ENCODE measurements around the gene KIAA1328.

The KIAA1328 gene

GRCh38 chr18:37006742-37007141, 177.8 kb downstream of the KIAA1328 start:
- no peak overlapping the region for H3K27ac ChIP-seq (ENCODE audit: low read length)
- no peak for DNase-seq (ENCODE audit: low read depth, low spot score)

DNA sequence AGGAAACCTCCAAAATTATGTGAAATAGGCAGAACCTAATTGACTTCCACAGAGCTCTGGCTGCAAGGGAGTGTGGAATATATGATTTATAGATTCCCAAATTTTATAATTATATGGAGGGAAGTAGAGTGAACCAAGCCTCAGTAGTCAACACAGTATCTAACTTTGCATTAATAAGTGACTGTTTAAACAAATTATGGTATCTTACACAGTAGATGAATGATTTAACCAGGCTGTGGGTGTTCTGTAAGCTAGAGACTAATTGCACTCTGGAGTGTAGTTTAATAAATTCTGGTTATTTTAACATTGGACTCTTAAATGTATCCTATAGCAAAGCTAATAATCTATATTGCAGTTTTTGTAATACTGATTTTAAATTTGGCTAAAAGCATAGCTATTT, 183.5 kb downstream of the KIAA1328 start:
- H3K9me3 ChIP-seq (ENCODE audit: control insufficient read depth, insufficient read depth, low read length) = no peaks in the 10 kb centered on the region
- DNase-seq (ENCODE audit: low read depth, low spot score) = no peak
- H3K4me1 ChIP-seq (ENCODE audit: control insufficient read depth, insufficient read depth, low read length) = no peaks in the 10 kb centered on the region
- H3K27me3 ChIP-seq (ENCODE audit: control insufficient read depth, insufficient read depth, low read length) = no peaks in the 10 kb centered on the region
- no peak overlapping the region for H3K4me3 ChIP-seq (ENCODE audit: low read length)
- no peak overlapping the region for H3K27ac ChIP-seq (ENCODE audit: low read length)
- H3K36me3 ChIP-seq (ENCODE audit: control insufficient read depth, insufficient read depth, low read length) = no peaks in the 10 kb centered on the region

More at GRCh38 chr18:37006742-37007141, 177.8 kb downstream of the KIAA1328 start:
- H3K9me3 ChIP-seq (ENCODE audit: control insufficient read depth, insufficient read depth, low read length) = no peaks in the 10 kb centered on the region
- H3K4me3 ChIP-seq (ENCODE audit: low read length) = no peak overlapping the region
- H3K4me1 ChIP-seq (ENCODE audit: control insufficient read depth, insufficient read depth, low read length) = no peaks in the 10 kb centered on the region
- no peaks in the 10 kb centered on the region for H3K27me3 ChIP-seq (ENCODE audit: control insufficient read depth, insufficient read depth, low read length)
- H3K36me3 ChIP-seq (ENCODE audit: control insufficient read depth, insufficient read depth, low read length) = no peaks in the 10 kb centered on the region

DNA sequence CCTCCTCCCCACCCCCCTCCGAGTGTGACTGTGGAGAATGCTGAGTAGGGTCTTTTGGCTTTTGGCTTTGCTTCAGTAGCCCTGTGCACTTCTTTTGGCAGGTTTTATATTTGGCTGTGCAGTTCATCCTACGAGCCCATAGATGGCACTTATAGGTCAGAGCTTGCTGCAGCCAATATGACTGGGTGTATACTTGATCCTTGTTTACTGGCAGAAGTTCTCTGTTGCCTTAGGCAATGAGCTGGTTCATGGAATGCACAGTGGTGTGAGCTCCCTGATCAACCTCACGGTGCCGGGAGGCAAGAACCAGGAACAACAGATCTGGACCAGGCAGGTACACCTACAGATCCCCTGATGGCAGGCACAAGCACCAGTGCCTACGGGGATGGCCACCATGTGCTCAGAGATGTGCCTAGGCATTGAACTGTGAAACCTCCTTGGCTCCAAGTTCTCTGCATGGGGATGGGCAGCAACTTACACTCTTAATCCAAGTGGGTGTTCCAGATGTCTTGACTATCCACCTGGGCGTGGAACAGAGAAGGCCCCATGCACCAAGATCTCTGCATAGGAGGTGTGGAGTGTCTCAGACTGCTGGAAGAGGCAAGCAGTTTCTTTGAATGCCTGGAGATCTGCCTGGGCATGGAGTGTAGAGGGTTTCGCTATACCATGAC, 190.4 kb downstream of the KIAA1328 start:
- WGBS (ENCODE audit: insufficient coverage, insufficient read length) = no CpG with 5 or more reads among the region's 7 CpGs
- Histone ChIP-seq H3K4me1 (ENCODE audit: control insufficient read depth, insufficient read depth, low read length) (0 out of 2 replicates have a peak, but pooled peaks cover 2% of the 10 kb centered on the region), H3K27me3 (ENCODE audit: control insufficient read depth, insufficient read depth, low read length) (no peaks in the 10 kb centered on the region), H3K27ac (ENCODE audit: low read length) (no peak overlapping the region), H3K36me3 (ENCODE audit: control insufficient read depth, insufficient read depth, low read length) (no peaks in the 10 kb centered on the region), H3K4me3 (ENCODE audit: low read length) (no peak overlapping the region), H3K9me3 (ENCODE audit: control insufficient read depth, insufficient read depth, low read length) (no peaks in the 10 kb centered on the region; the same call in 1 of the 2 replicates)
- DNase-seq (ENCODE audit: low read depth, low spot score) = peak; percentile 29

- no peaks in the 10 kb centered on the region; the same call in 1 of the 2 replicates for H3K27me3 ChIP-seq (ENCODE audit: control insufficient read depth, insufficient read depth, low read length)
- DNase-seq (ENCODE audit: low read depth, low spot score) = no peak
- H3K36me3 ChIP-seq (ENCODE audit: control insufficient read depth, insufficient read depth, low read length) = no peaks in the 10 kb centered on the region
- WGBS (ENCODE audit: insufficient coverage, insufficient read length) = no CpG with 5 or more reads among the region's 2 CpGs
- no peak overlapping the region for H3K27ac ChIP-seq (ENCODE audit: low read length)
- no peak overlapping the region for H3K4me3 ChIP-seq (ENCODE audit: low read length)
- no peaks in the 10 kb centered on the region for H3K4me1 ChIP-seq (ENCODE audit: control insufficient read depth, insufficient read depth, low read length)
- no peaks in the 10 kb centered on the region for H3K9me3 ChIP-seq (ENCODE audit: control insufficient read depth, insufficient read depth, low read length)
Measured at GRCh38 chr18:37033419-37033818, 204.5 kb downstream of the KIAA1328 start.

DNA sequence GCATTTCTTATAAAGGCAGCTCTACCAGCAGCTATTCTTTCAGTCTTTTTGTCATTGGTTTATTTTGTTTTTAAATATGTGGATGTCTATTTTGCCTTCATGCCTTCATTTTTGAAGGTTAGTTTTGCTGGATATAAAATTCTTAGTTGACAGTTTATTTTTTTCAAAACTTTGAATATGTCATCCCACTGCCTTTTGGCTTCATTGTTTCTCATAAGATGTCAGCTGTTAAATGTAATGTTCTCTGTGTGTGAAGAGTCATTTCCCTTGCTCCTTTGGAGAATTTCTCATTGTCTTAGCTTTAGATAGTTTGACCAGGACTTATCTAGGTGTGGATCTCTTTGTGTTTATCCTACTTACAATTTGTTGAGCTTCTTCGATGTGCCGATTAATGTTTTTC, 213.5 kb downstream of the KIAA1328 start:
- DNase-seq (ENCODE audit: low read depth, low spot score) = no peak
- no peak overlapping the region for H3K27ac ChIP-seq (ENCODE audit: low read length)
- no CpG with 5 or more reads among the region's 2 CpGs for WGBS (ENCODE audit: insufficient coverage, insufficient read length)
- no peak overlapping the region for H3K4me3 ChIP-seq (ENCODE audit: low read length)
- H3K27me3 ChIP-seq (ENCODE audit: control insufficient read depth, insufficient read depth, low read length) = no peaks in the 10 kb centered on the region
- H3K36me3 ChIP-seq (ENCODE audit: control insufficient read depth, insufficient read depth, low read length) = no peaks in the 10 kb centered on the region
- H3K9me3 ChIP-seq (ENCODE audit: control insufficient read depth, insufficient read depth, low read length) = no peaks in the 10 kb centered on the region; the same call in 1 of the 2 replicates
- H3K4me1 ChIP-seq (ENCODE audit: control insufficient read depth, insufficient read depth, low read length) = no peaks in the 10 kb centered on the region

DNA sequence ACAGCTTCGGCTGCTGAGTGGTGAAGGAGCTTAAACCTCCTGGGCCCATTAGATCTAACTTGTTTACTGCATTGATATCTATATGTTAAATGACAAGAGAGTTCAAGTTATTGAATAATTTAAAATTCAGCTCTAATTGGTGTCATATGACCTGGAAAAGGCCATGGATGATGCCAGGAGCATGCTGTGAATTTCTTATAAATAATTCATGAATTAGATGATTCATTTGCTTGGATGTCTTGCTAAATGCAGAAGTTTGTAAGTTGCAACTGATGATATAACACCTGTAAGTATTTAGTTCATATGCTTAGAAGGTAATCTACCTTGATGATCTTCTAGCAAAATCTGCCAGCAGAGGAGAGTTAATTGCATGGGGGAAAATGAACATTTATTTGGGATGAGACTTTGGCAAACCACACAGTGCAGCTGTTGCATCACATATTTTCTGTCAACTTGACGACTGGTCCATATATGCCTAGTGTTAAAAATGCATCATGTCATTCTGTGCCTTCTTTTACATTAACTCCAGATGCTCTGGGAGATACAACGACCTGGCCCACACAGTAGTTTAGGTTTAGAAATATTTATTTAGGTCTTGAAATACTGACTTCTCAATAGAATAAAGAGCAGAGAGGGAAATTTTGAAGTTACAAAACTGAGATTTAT, 226.3 kb downstream of the KIAA1328 start:
- H3K36me3 ChIP-seq (ENCODE audit: control insufficient read depth, insufficient read depth, low read length) = no peaks in the 10 kb centered on the region
- no peaks in the 10 kb centered on the region for H3K4me1 ChIP-seq (ENCODE audit: control insufficient read depth, insufficient read depth, low read length)
- WGBS (ENCODE audit: insufficient coverage, insufficient read length) = no CpG with 5 or more reads among the region's 3 CpGs

DNA sequence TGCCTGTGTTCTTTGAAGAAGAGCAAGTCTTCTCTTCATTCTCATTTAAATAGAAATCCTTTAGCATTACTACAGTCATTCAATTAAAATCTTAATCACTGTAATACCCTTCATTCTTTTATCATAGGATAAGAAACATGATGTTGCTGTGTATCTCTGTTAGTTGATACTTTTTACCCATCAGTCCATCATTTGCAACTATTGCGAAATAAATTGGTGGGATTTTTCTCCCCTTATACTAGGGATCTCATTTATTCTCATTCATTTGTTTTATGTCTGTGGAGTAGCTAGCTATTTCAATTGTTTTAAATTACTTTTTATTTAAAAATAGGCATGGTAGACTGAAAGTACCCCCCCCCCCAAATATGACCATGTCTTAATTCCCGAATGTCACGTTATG, 235.3 kb downstream of the KIAA1328 start:
- no peak for DNase-seq (ENCODE audit: low read depth, low spot score)
- WGBS (ENCODE audit: insufficient coverage, insufficient read length) = no CpG with 5 or more reads among the region's 3 CpGs
- Histone ChIP-seq H3K4me1 (ENCODE audit: control insufficient read depth, insufficient read depth, low read length) (no peaks in the 10 kb centered on the region), H3K27ac (ENCODE audit: low read length) (no peak overlapping the region), H3K27me3 (ENCODE audit: control insufficient read depth, insufficient read depth, low read length) (no peaks in the 10 kb centered on the region), H3K4me3 (ENCODE audit: low read length) (no peak overlapping the region), H3K9me3 (ENCODE audit: control insufficient read depth, insufficient read depth, low read length) (no peaks in the 10 kb centered on the region), H3K36me3 (ENCODE audit: control insufficient read depth, insufficient read depth, low read length) (no peaks in the 10 kb centered on the region)

More for the DNA sequence above, 226.3 kb downstream of the KIAA1328 start:
- DNase-seq (ENCODE audit: low read depth, low spot score) = no peak
- no peaks in the 10 kb centered on the region for H3K9me3 ChIP-seq (ENCODE audit: control insufficient read depth, insufficient read depth, low read length)
- H3K4me3 ChIP-seq (ENCODE audit: low read length) = no peak overlapping the region
- no peak overlapping the region for H3K27ac ChIP-seq (ENCODE audit: low read length)
- no peaks in the 10 kb centered on the region for H3K27me3 ChIP-seq (ENCODE audit: control insufficient read depth, insufficient read depth, low read length)

- DNase-seq (ENCODE audit: low read depth, low spot score) = no peak
- WGBS (ENCODE audit: insufficient coverage, insufficient read length) = no CpG with 5 or more reads among the region's 1 CpG
- no peaks in the 10 kb centered on the region for H3K4me1 ChIP-seq (ENCODE audit: control insufficient read depth, insufficient read depth, low read length)
- no peaks in the 10 kb centered on the region for H3K27me3 ChIP-seq (ENCODE audit: control insufficient read depth, insufficient read depth, low read length)
- no peak overlapping the region for H3K27ac ChIP-seq (ENCODE audit: low read length)
- no peaks in the 10 kb centered on the region for H3K36me3 ChIP-seq (ENCODE audit: control insufficient read depth, insufficient read depth, low read length)
- H3K9me3 ChIP-seq (ENCODE audit: control insufficient read depth, insufficient read depth, low read length) = no peaks in the 10 kb centered on the region
- no peak overlapping the region for H3K4me3 ChIP-seq (ENCODE audit: low read length)
Measured at GRCh38 chr18:37065254-37065653, 236.3 kb downstream of the KIAA1328 start.

DNA sequence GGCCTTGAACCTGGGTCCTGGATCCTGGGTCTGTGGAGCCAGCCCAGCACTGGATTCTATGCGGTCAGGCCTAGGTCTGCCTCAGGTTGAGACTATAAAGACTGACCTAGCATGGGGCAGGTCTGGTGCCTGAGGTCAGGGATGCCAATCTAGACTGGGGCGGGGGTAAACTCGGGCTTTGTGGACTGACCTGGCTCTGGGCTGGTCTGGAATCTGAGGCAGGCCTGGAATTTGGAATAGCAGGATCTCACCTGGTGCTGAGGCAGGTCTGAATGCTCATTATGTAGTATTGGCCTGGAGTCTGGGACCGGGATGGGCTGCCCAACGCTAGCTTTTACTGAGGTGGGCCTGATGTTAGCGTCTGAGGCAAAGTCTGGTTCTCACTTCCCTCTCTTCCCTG, 256.0 kb downstream of the KIAA1328 start:
- Histone ChIP-seq H3K9me3 (ENCODE audit: control insufficient read depth, insufficient read depth, low read length) (no peaks in the 10 kb centered on the region), H3K27me3 (ENCODE audit: control insufficient read depth, insufficient read depth, low read length) (no peaks in the 10 kb centered on the region), H3K4me1 (ENCODE audit: control insufficient read depth, insufficient read depth, low read length) (peaks cover 2% of the 10 kb centered on the region; the same call in 1 of the 2 replicates), H3K36me3 (ENCODE audit: control insufficient read depth, insufficient read depth, low read length) (no peaks in the 10 kb centered on the region), H3K27ac (ENCODE audit: low read length) (no peak overlapping the region), H3K4me3 (ENCODE audit: low read length) (no peak overlapping the region)
- DNase-seq (ENCODE audit: low read depth, low spot score) = peak; percentile 43
- no CpG with 5 or more reads among the region's 6 CpGs for WGBS (ENCODE audit: insufficient coverage, insufficient read length)

- Histone ChIP-seq H3K9me3 (ENCODE audit: control insufficient read depth, insufficient read depth, low read length) (no peaks in the 10 kb centered on the region), H3K36me3 (ENCODE audit: control insufficient read depth, insufficient read depth, low read length) (no peaks in the 10 kb centered on the region), H3K4me1 (ENCODE audit: control insufficient read depth, insufficient read depth, low read length) (peaks cover 2% of the 10 kb centered on the region; the same call in 1 of the 2 replicates), H3K4me3 (ENCODE audit: low read length) (no peak overlapping the region), H3K27ac (ENCODE audit: low read length) (no peak overlapping the region), H3K27me3 (ENCODE audit: control insufficient read depth, insufficient read depth, low read length) (no peaks in the 10 kb centered on the region)
- no CpG with 5 or more reads among the region's 2 CpGs for WGBS (ENCODE audit: insufficient coverage, insufficient read length)
- peak; percentile 1 for DNase-seq (ENCODE audit: low read depth, low spot score)
Measured at GRCh38 chr18:37085362-37085761, 256.4 kb downstream of the KIAA1328 start.

Measured in iPS DF 6.9 (cell line).